GM10266 (cell line): Measurements from ENCODE around the gene GORAB.

Source experiments
- DNase-seq: peaks from one replicate; pipeline ENCODE4 v3.0.0; 2012; ENCODE audit errors: extremely low spot score
- TF ChIP-seq, protein P1 (sequence below): IDR thresholded peaks from 2 replicates; pipeline ENCODE4 v1.5.1; 2012; ENCODE audit warnings: mild to moderate bottlenecking, low read depth; ENCODE audit not compliant: control insufficient read depth, insufficient read depth; ENCODE audit errors: missing control alignments

Gene GORAB

DNA sequence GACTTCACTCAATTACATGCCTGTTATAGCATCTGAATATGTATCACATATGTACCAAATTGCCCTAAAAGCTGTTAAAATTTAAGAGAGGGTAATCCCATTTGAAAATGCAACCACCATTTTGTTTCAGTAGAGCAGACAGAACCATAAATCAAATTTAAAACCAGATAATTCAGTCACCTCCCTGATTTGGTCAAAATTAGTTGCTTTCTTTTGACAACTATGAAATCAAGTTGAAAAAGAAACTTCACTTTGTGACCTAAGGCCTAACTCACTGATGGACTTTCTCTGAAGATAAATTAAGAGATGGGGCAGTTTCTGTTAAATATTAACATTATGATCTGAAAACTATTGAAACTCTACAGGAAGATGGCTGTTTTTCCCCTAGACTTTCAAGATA lies 6.7 kb downstream of the GORAB start:
- no peak for DNase-seq
- TF ChIP-seq, protein P1, sequence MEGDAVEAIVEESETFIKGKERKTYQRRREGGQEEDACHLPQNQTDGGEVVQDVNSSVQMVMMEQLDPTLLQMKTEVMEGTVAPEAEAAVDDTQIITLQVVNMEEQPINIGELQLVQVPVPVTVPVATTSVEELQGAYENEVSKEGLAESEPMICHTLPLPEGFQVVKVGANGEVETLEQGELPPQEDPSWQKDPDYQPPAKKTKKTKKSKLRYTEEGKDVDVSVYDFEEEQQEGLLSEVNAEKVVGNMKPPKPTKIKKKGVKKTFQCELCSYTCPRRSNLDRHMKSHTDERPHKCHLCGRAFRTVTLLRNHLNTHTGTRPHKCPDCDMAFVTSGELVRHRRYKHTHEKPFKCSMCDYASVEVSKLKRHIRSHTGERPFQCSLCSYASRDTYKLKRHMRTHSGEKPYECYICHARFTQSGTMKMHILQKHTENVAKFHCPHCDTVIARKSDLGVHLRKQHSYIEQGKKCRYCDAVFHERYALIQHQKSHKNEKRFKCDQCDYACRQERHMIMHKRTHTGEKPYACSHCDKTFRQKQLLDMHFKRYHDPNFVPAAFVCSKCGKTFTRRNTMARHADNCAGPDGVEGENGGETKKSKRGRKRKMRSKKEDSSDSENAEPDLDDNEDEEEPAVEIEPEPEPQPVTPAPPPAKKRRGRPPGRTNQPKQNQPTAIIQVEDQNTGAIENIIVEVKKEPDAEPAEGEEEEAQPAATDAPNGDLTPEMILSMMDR = no peak

DNA sequence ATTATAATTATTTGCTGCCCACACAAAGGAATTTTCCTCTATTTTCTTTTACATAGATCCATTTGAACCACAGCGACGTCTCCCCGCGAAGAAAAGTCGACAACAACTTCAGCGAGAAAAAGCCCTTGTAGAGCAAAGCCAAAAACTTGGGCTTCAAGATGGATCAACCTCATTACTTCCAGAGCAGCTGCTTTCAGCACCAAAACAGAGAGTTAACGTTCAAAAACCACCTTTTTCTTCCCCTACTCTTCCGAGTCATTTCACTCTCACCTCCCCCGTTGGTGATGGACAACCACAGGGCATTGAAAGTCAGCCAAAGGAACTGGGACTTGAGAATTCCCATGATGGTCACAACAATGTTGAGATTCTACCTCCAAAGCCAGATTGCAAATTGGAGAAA lies 7.2 kb downstream of the GORAB start:
- no peak for DNase-seq

DNA sequence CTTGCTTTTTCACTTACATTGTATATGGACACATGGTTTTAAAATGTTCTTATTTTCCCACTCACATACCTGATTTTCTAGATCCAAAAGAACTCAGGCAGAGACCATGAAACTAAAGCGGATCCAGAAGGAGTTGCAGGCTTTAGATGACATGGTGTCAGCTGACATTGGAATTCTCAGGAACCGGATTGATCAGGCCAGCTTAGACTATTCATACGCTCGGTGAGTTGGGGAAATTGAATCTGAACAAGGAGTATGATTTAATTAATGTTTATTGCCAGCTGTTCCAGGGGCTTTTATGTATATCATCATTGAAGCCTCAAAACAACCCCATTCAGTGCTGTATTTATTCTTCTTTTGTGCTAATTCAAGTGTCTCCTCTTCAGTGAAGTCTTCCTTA lies 12.7 kb downstream of the GORAB start:
- TF ChIP-seq, protein P1 = no peak
- DNase-seq = no peak

More for the DNA sequence above, 7.2 kb downstream of the GORAB start:
- TF ChIP-seq, protein P1 = no peak

DNA sequence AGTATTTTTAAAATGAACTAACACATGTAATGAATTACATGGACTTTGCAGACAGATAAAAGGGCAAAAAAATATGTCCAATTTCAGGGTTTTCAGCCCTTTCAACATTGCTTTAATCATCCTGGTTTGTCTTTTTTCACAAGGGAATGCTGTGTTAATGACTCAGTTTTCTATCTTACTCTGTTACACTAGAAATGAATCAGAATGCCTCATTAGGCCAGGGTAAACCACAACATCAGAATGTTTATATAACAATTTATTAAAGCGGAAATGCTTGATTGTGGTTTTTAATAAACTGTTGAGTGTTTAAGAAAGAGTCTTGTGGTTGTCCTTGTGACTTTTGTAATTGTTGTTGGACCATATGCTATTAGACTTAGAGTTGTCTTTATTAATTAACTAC lies 13.5 kb downstream of the GORAB start:
- TF ChIP-seq, protein P1 = no peak
- DNase-seq = no peak

DNA sequence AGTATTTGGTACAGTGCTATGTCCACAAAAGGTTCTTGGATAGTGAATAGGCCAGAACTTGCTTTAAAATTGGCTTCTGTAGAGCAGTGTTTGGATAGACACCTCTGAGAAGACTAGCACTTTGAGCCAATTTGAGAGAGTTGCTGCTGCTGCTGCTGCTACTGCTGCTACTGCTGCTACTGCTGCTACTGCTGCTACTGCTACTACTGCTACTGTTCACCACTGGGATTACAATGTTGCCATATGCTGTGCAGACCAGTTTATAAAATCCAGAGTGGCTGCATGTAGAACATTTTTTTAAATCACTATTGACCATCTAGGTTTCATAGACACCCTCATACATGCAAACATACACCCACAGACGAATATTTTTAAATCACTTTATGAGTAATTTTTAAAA lies 15.3 kb downstream of the GORAB start:
- no peak for DNase-seq
- TF ChIP-seq, protein P1 = no peak

DNA sequence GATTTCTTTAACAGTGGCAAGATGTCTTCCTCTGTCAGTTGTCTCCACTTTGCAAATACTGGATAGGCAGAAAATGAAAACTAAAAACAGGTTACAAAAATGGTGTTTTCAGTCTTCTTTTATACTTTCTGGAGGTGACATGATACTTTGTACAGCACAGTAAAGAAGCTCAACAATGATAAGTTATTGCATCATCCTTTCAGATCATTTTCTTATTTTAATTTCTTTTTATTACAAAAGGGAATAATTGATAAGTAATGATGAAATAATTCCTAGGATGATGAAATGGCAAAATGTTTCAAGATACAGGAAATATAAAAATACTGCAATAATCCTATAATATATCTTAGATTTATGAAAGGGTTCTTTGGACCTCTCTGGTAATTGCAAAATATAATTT lies 16.5 kb downstream of the GORAB start:
- TF ChIP-seq, protein P1 = no peak
- DNase-seq = no peak

DNA sequence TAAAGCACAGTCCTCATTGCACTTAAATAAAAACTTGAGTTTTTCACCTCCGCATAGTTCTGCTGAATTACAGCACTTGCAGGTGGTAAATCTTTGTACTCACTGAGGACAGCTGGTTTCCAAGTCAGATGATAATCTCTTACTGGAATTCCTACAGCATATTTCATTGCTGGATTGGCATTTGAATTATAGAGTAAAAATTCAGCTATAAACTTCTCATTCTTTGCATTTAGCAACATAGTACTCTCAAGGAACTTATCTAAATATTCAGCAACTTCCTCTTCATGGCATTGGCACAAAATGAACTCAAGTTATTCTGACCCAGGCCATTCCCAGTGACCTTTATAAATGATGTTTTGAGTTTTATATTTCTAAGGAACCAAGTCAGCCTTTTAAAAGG lies 23.4 kb downstream of the GORAB start:
- DNase-seq = no peak
- TF ChIP-seq, protein P1 = no peak
